HEK293 (cell line): ENCODE results near the gene MAZ.

ENCODE experiments used
- BCL11A ChIP-seq: fragments of 450-650 bp; formaldehyde crosslinking; IDR thresholded peaks from 2 replicates; pipeline ENCODE4 v1.5.1; 2016; ENCODE audit warnings: low read depth, missing biosample characterization, missing genetic modification characterization
- HOXA7 ChIP-seq: sonication (generic); formaldehyde crosslinking; IDR thresholded peaks from 2 replicates; pipeline ENCODE4 v1.8.1; 2022; ENCODE audit warnings: missing genetic modification reagents, borderline replicate concordance
- MZF1 ChIP-seq: fragments of 450-650 bp; formaldehyde crosslinking; IDR thresholded peaks from 2 replicates; pipeline ENCODE4 v1.5.1; 2017; ENCODE audit warnings: missing biosample characterization, missing genetic modification characterization, borderline replicate concordance
- PRDM1 ChIP-seq: fragments of 450-650 bp; formaldehyde crosslinking; IDR thresholded peaks from 2 replicates; pipeline ENCODE4; 2016; ENCODE audit warnings: missing biosample characterization, missing genetic modification characterization
- SCRT1 ChIP-seq: fragments of 450-650 bp; formaldehyde crosslinking; IDR thresholded peaks from 2 replicates; pipeline ENCODE4 v1.5.1; 2016; ENCODE audit warnings: missing biosample characterization, missing genetic modification characterization, borderline replicate concordance
- TCF7L2 ChIP-seq: IDR thresholded peaks from 2 replicates; pipeline ENCODE4 v1.6.1; 2011; ENCODE audit warnings: low read depth, mild to moderate bottlenecking, inconsistent platforms, low read length, moderate library complexity, borderline replicate concordance
- ZNF10 ChIP-seq: fragments of 450-650 bp; formaldehyde crosslinking; IDR thresholded peaks from 2 replicates; pipeline ENCODE4 v1.5.1; 2017; ENCODE audit warnings: missing biosample characterization, missing genetic modification characterization
- ZNF202 ChIP-seq: fragments of 450-650 bp; formaldehyde crosslinking; IDR thresholded peaks from 2 replicates; pipeline ENCODE4 v1.5.1; 2016; ENCODE audit warnings: missing biosample characterization, missing genetic modification characterization, borderline replicate concordance
- ZNF274 ChIP-seq, 2 experiments: fragments of 200-500 bp in 1 of 2; fragments of 450-650 bp in 1 of 2; sonication (Bioruptor generic) in 1 of 2; formaldehyde crosslinking in 1 of 2; IDR thresholded peaks; 2 replicates each; pipeline versions ENCODE4 v1.5.1 to v1.6.1; 2014 to 2016; ENCODE audit warnings: borderline replicate concordance in 1 of 2, inconsistent platforms in 1 of 2, low read length in 1 of 2, missing biosample characterization in 1 of 2, missing genetic modification characterization in 1 of 2
- ZNF324 ChIP-seq: fragments of 450-650 bp; formaldehyde crosslinking; IDR thresholded peaks from 2 replicates; pipeline ENCODE4 v1.5.1; 2016; ENCODE audit warnings: missing biosample characterization, missing genetic modification characterization
- ZSCAN23 ChIP-seq: fragments of 450-650 bp; formaldehyde crosslinking; IDR thresholded peaks from 2 replicates; pipeline ENCODE4 v1.5.1; 2016; ENCODE audit warnings: missing biosample characterization, missing genetic modification characterization
- ZXDB ChIP-seq: fragments of 450-650 bp; formaldehyde crosslinking; IDR thresholded peaks from 2 replicates; pipeline ENCODE4 v1.5.1; 2016; ENCODE audit warnings: missing biosample characterization, missing genetic modification characterization
- TF ChIP-seq, protein P1 (sequence below): fragments of 450-650 bp; formaldehyde crosslinking; IDR thresholded peaks from 2 replicates; pipeline ENCODE4 v1.5.1; 2016; ENCODE audit warnings: missing biosample characterization, missing genetic modification characterization
- TF ChIP-seq, protein P2 (sequence below): fragments of 450-650 bp; formaldehyde crosslinking; IDR thresholded peaks from 2 replicates; pipeline ENCODE4 v1.5.1; 2016; ENCODE audit warnings: missing biosample characterization, missing genetic modification characterization, low read depth

DNA sequence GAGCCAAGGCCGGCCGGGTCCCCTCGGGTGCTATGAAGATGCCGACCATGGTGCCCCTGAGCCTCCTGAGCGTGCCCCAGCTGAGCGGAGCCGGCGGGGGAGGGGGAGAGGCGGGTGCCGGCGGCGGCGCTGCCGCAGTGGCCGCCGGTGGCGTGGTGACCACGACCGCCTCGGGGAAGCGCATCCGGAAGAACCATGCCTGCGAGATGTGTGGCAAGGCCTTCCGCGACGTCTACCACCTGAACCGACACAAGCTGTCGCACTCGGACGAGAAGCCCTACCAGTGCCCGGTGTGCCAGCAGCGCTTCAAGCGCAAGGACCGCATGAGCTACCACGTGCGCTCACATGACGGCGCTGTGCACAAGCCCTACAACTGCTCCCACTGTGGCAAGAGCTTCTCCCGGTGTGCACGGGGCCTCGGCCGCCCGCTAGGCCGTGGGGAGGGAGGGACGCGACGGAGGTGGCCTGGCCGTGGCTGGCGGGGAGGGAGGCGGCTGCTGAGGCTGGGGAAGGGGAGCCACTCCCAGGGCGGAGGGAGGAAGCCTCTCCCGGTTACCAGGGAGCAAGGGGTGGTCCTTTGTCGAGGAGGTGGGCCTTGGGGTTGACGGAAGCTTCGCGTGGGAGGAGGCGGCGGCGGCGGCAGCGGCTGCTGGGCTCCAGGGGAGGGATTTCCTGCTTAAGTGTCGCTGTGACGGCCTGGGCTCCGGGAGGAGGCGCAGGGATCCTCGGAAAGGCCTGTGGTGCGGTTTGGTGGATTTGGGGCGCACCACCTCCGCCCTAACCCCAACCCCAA, 1.3 kb downstream of the MAZ start:
- TF ChIP-seq MZF1 (tag by site-specific recombination) (no peak), PRDM1 (no peak), ZSCAN23 (no peak), ZNF274 (IDR thresholded peaks at IDR 0.05; ENCODE audit: low read length) (no peak), ZNF274 (tag by site-specific recombination; IDR thresholded peaks at IDR 0.05; ENCODE audit: borderline replicate concordance) (no peak), HOXA7 (CRISPR knock-in tag) (no peak), TCF7L2 (no peak), BCL11A (tag by site-specific recombination) (no peak), ZNF324 (no peak), SCRT1 (no peak), ZNF202 (tag by site-specific recombination) (no peak), ZNF10 (tag by site-specific recombination) (no peak), ZXDB (no peak)
- TF ChIP-seq, protein P1, sequence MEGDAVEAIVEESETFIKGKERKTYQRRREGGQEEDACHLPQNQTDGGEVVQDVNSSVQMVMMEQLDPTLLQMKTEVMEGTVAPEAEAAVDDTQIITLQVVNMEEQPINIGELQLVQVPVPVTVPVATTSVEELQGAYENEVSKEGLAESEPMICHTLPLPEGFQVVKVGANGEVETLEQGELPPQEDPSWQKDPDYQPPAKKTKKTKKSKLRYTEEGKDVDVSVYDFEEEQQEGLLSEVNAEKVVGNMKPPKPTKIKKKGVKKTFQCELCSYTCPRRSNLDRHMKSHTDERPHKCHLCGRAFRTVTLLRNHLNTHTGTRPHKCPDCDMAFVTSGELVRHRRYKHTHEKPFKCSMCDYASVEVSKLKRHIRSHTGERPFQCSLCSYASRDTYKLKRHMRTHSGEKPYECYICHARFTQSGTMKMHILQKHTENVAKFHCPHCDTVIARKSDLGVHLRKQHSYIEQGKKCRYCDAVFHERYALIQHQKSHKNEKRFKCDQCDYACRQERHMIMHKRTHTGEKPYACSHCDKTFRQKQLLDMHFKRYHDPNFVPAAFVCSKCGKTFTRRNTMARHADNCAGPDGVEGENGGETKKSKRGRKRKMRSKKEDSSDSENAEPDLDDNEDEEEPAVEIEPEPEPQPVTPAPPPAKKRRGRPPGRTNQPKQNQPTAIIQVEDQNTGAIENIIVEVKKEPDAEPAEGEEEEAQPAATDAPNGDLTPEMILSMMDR (tag by site-specific recombination), result no peak
- TF ChIP-seq, protein P2, sequence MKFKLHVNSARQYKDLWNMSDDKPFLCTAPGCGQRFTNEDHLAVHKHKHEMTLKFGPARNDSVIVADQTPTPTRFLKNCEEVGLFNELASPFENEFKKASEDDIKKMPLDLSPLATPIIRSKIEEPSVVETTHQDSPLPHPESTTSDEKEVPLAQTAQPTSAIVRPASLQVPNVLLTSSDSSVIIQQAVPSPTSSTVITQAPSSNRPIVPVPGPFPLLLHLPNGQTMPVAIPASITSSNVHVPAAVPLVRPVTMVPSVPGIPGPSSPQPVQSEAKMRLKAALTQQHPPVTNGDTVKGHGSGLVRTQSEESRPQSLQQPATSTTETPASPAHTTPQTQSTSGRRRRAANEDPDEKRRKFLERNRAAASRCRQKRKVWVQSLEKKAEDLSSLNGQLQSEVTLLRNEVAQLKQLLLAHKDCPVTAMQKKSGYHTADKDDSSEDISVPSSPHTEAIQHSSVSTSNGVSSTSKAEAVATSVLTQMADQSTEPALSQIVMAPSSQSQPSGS (tag by site-specific recombination), result no peak
